Measurements from ENCODE around the gene SSRP1. TPM values are rescaled to one million over a fixed set of nuclear protein-coding genes. Genes with fewer than 3 reads are reported as not detected.

The SSRP1 gene
- polyA plus RNA-seq, 2 of the 4 experiments (the other 2 are of a cell fraction), result 288 to 357 TPM

GRCh38 chr11:57359896-57360690 lies 24.4 kb upstream of the SSRP1 start:
- Histone ChIP-seq H3K4me1 (peaks cover 38% of the 10 kb centered on the region), H3K4me2 (peak overlapping the region; percentile 65), H3K27ac (peak overlapping the region; percentile 84 to 88), H3K9me3 (peaks cover 5% of the 10 kb centered on the region; the same call in 1 of the 3 replicates), H3K4me3 (no peak overlapping the region)
- WGBS (ENCODE audit: missing lambda C conversion rate), result 35% methylated on average over 9 of the region's 9 CpGs
- FAIRE-seq, result peak; percentile 61
- ChIA-PET POLR2A (interaction anchor here (0.6 to 1.2 kb wide), 2 partner anchors 74 to 85 kb away, joined by 3 read pairs; no protein-coding TSS in a partner anchor), CTCF (interaction anchor here (0.7 to 5.5 kb wide), 17 partner anchors 9 to 281 kb away, joined by 3 to 33 read pairs (median 4); no protein-coding TSS in a partner anchor)
- ATAC-seq, result peak; percentile 33 to 68; a peak in 4 of 6 replicates
- peak in 1 of 2 experiments; percentile 86 for DNase-seq (ENCODE audit: low read depth in 1 of 2, low spot score in 1 of 2)
- TF ChIP-seq MYC (IDR thresholded peaks at IDR 0.05; ENCODE audit: borderline replicate concordance, low read length), result no peak
- TF ChIP-seq NFE2L2 (conservative IDR thresholded peaks at IDR 0.05; ENCODE audit: low read length), result no peak
- TF ChIP-seq KDM5A (IDR thresholded peaks at IDR 0.05), result no peak
- no peak for TF ChIP-seq HES2 (IDR thresholded peaks at IDR 0.05)
- TF ChIP-seq RCOR1 (IDR thresholded peaks at IDR 0.05; ENCODE audit: low read depth, low read length), result no peak
- TF ChIP-seq FOXS1 (CRISPR knock-in tag; IDR thresholded peaks at IDR 0.05), result no peak
- TF ChIP-seq E2F6 (IDR thresholded peaks at IDR 0.05; ENCODE audit: borderline replicate concordance, low read depth), result no peak
- no peak for TF ChIP-seq POLR2AphosphoS2 (conservative IDR thresholded peaks at IDR 0.05; ENCODE audit: low read length)
- TF ChIP-seq KDM1A (IDR thresholded peaks at IDR 0.05; ENCODE audit: low read depth), result no peak
- no peak for TF ChIP-seq NPAS2 (CRISPR knock-in tag; IDR thresholded peaks at IDR 0.05; ENCODE audit: borderline replicate concordance)
- no peak for TF ChIP-seq USF2 (IDR thresholded peaks at IDR 0.05)
- peak; percentile 38 to 80; a peak in 2 of 5 replicates for TF ChIP-seq JUN (IDR thresholded peaks at IDR 0.05)
- 0 out of 3 replicates have a peak, but pooled peaks have one; percentile 30 for TF ChIP-seq SMC3 (IDR thresholded peaks at IDR 0.05)
- TF ChIP-seq EP300 (IDR thresholded peaks at IDR 0.05), result peak; percentile 75 to 88; a peak in 4 of 5 replicates
- no peak for TF ChIP-seq BHLHE40 (IDR thresholded peaks at IDR 0.05; ENCODE audit: low read depth, low read length)
- TF ChIP-seq RAD21 (conservative IDR thresholded peaks at IDR 0.05 in 1 of 2, IDR thresholded peaks at IDR 0.05 in 1 of 2), result peak; percentile 29 to 52
- TF ChIP-seq POLR2A (IDR thresholded peaks at IDR 0.05; ENCODE audit: low read length), result no peak
- no peak for TF ChIP-seq CTCF (IDR thresholded peaks at IDR 0.05)
- TF ChIP-seq EHMT2 (IDR thresholded peaks at IDR 0.05; ENCODE audit: low read depth), result no peak
- TF ChIP-seq EHF (CRISPR knock-in tag; IDR thresholded peaks at IDR 0.05), result no peak
- TF ChIP-seq SREBF2 (IDR thresholded peaks at IDR 0.05), result no peak
- TF ChIP-seq HDAC2 (IDR thresholded peaks at IDR 0.05), result no peak
- no peak for TF ChIP-seq ESRRA (IDR thresholded peaks at IDR 0.05; ENCODE audit: borderline replicate concordance, low read length)
- TF ChIP-seq NR3C1 (IDR thresholded peaks at IDR 0.05), result no peak
- peak; percentile 52 for TF ChIP-seq JUNB (IDR thresholded peaks at IDR 0.05)
- TF ChIP-seq HOXB5 (CRISPR knock-in tag; IDR thresholded peaks at IDR 0.05), result 0 out of 2 replicates have a peak, but pooled peaks have one; percentile 23
- no peak for TF ChIP-seq HMGXB4 (CRISPR knock-in tag; IDR thresholded peaks at IDR 0.05; ENCODE audit: borderline replicate concordance)
- no peak for TF ChIP-seq FOSB (CRISPR knock-in tag; IDR thresholded peaks at IDR 0.05)
- TF ChIP-seq FOSL2 (IDR thresholded peaks at IDR 0.05), result no peak
- TF ChIP-seq FOSL2 (CRISPR knock-in tag; IDR thresholded peaks at IDR 0.05), result peak; percentile 47
- TF ChIP-seq HOXB13 (CRISPR knock-in tag; IDR thresholded peaks at IDR 0.05; ENCODE audit: low read depth), result no peak
- TF ChIP-seq PHF8 (IDR thresholded peaks at IDR 0.05; ENCODE audit: borderline replicate concordance, low read depth), result no peak
- no peak for TF ChIP-seq ZC3H11A (IDR thresholded peaks at IDR 0.05)
- peak; percentile 94 for TF ChIP-seq RARB (CRISPR knock-in tag; IDR thresholded peaks at IDR 0.05)
- TF ChIP-seq GATA3 (IDR thresholded peaks at IDR 0.05; ENCODE audit: borderline replicate concordance), result peak; percentile 98
- TF ChIP-seq HOXA7 (CRISPR knock-in tag; IDR thresholded peaks at IDR 0.05), result no peak

Data from A549 (cell line).